Kidney (tissue), 14 donors: ENCODE results near the gene SFI1. TPM values are rescaled to one million over a fixed set of nuclear protein-coding genes. Genes with fewer than 3 reads are reported as not detected.
A peak's percentile ranks its signal among the peaks of the same experiment; 100 is the strongest.

Experiments
- DNase-seq, 5 donors: peaks; one replicate each; pipeline ENCODE4 v3.0.0-alpha.2; 2013 to 2020
- FAIRE-seq: peaks from 2 replicates; lab custom pipeline; 2012; peaks lifted over from hg19 to GRCh38; lab: Jason Lieb, UNC
- H3K27ac ChIP-seq, 2 donors: one replicate each; pipeline ENCODE4 v1.7.0; 2013; ENCODE audit warnings: low read depth in 2 of 2, low read length in 2 of 2, inconsistent platforms in 1 of 2
- H3K27me3 ChIP-seq: one replicate; pipeline ENCODE4 v1.7.1; 2013; ENCODE audit warnings: low read length, inconsistent platforms; ENCODE audit not compliant: control insufficient read depth, insufficient read depth
- H3K36me3 ChIP-seq, 3 donors: one replicate each; pipeline versions ENCODE4 v1.7.0 to v1.7.1; 2013; ENCODE audit warnings: low read length in 3 of 3, control low read depth in 1 of 3, inconsistent platforms in 1 of 3; ENCODE audit not compliant: insufficient read depth in 3 of 3, control insufficient read depth in 2 of 3
- H3K4me1 ChIP-seq, 3 donors: one replicate each; pipeline versions ENCODE4 v1.7.0 to v1.7.1; 2013; ENCODE audit warnings: low read length in 3 of 3, inconsistent platforms in 1 of 3, low read depth in 1 of 3; ENCODE audit not compliant: control insufficient read depth in 2 of 3, insufficient read depth in 2 of 3
- H3K4me3 ChIP-seq, 3 donors: one replicate each; pipeline versions ENCODE4 v1.7.0 to v1.8.1; 2013; ENCODE audit warnings: low read length in 3 of 3, control low read depth in 1 of 3, inconsistent platforms in 1 of 3
- H3K9ac ChIP-seq, 3 donors: one replicate each; pipeline versions ENCODE4 v1.7.0 to v1.7.1; 2013; ENCODE audit warnings: low read length in 3 of 3, control low read depth in 1 of 3, inconsistent platforms in 1 of 3
- H3K9me3 ChIP-seq, 3 donors: one replicate each; pipeline versions ENCODE4 v1.7.0 to v1.7.1; 2013; ENCODE audit warnings: low read length in 3 of 3, control low read depth in 1 of 3, inconsistent platforms in 1 of 3; ENCODE audit not compliant: control insufficient read depth in 2 of 3, insufficient read depth in 1 of 3
- intact Hi-C: fragments of 100-400 bp; cut with DNase I; formaldehyde crosslinking; loops from one replicate; pipeline ENCODE4 v1.11.1; 2022
- polyA plus RNA-seq: library from polyadenylated mRNA; stranded (reverse); fragments of 350-450 nt; fragmentation: Illumina TruSeq; extraction: RNeasy Lipid Tissue Mini Kit (QIAGEN cat#74804); gene quantifications from one replicate; pipeline ENCODE4 v1.2.3, GENCODE V29; 2014; ENCODE audit warnings: low read depth, low replicate concordance; ENCODE audit not compliant: insufficient read depth
- total RNA-seq: library from RNA; stranded (reverse); fragmentation: NEBNext Ultra II Directional; extraction: Animal tissue kit (Norgen Biotek cat#: 25700); gene quantifications from one replicate; pipeline ENCODE4 v1.2.1, GENCODE V29; 2021
- TF ChIP-seq, protein P1 (sequence below): IDR thresholded peaks from 3 replicates; pipeline ENCODE4 v1.5.1; 2012; ENCODE audit warnings: mild to moderate bottlenecking, moderate library complexity, borderline replicate concordance; ENCODE audit not compliant: insufficient read depth; ENCODE audit errors: extremely low read depth
- donor health status: control.
- donor health status: control.
- donor health status: control.
- donor health status: control.
- donor health status: control.
- donor health status: DM: yes; HTN: yes; CAD: no.
- donor health status: Normal renal cell carcinoma (clear cell type).

The SFI1 gene
- total and polyA plus RNA-seq, 2 donors from 2014 or later: 11.4 to 48.2 TPM

GRCh38 chr22:31628362-31628761 lies 132.0 kb downstream of the SFI1 start:
- peaks cover 0 to 52% (median 6%) of the 10 kb centered on the region in 3 donors for H3K4me1 ChIP-seq

DNA sequence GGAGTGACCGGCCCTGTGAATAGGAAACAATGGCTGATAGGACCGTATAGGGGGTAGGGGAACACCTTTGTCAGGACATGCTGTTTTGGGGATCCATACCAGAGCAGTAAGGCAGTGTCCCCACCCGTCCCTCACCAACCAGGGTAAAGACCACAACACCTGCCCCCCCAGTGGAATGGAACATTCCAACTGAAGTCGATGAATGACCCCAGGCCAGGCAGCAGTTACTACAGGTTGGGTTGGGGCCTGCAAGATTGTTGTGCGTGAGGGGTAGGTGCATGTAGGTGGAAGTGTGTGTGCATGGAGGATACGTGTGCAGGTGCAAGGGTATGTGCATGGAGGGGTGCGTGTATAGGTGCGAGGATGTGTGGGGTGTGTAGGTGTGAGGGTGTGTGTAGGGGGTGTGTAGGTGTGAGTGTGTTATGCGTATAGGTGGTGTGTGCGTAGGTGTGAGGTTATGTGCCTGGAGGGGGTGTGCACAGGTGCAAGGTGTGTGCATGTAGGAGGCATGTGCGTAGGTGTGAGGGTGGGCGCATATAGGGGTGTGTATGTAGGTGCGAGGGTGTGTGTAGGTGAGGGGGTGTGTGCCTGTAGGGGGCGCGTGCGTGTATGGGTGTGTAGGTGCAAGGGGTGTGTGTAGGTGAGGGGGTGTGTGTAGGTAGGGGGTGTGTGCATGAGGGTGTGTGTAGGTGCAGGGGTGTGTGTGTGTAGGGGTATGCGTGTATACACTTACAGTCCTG lies 132.8 kb downstream of the SFI1 start:
- H3K9ac ChIP-seq: no peak overlapping the region
- H3K27me3 ChIP-seq: no peaks in the 10 kb centered on the region
- H3K27ac ChIP-seq: peak overlapping the region in 1 of 2 donors; percentile 92
- intact Hi-C loops: no loop called here
- H3K4me1 ChIP-seq: peaks cover 0 to 52% (median 6%) of the 10 kb centered on the region in 3 donors
- TF ChIP-seq, protein P1, sequence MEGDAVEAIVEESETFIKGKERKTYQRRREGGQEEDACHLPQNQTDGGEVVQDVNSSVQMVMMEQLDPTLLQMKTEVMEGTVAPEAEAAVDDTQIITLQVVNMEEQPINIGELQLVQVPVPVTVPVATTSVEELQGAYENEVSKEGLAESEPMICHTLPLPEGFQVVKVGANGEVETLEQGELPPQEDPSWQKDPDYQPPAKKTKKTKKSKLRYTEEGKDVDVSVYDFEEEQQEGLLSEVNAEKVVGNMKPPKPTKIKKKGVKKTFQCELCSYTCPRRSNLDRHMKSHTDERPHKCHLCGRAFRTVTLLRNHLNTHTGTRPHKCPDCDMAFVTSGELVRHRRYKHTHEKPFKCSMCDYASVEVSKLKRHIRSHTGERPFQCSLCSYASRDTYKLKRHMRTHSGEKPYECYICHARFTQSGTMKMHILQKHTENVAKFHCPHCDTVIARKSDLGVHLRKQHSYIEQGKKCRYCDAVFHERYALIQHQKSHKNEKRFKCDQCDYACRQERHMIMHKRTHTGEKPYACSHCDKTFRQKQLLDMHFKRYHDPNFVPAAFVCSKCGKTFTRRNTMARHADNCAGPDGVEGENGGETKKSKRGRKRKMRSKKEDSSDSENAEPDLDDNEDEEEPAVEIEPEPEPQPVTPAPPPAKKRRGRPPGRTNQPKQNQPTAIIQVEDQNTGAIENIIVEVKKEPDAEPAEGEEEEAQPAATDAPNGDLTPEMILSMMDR: no peak
- peak overlapping the region in 1 of 3 donors; percentile 69 for H3K4me3 ChIP-seq
- H3K36me3 ChIP-seq: no peaks in the 10 kb centered on the region
- FAIRE-seq: no peak
- H3K9me3 ChIP-seq: no peaks in the 10 kb centered on the region
- peak in 1 of 5 donors; percentile 53 for DNase-seq

More at GRCh38 chr22:31628362-31628761, 132.0 kb downstream of the SFI1 start:
- no peaks in the 10 kb centered on the region for H3K9me3 ChIP-seq
- intact Hi-C loops: no loop called here
- no peak for DNase-seq
- H3K27me3 ChIP-seq: no peaks in the 10 kb centered on the region
- no peak for FAIRE-seq
- no peak overlapping the region for H3K27ac ChIP-seq
- no peaks in the 10 kb centered on the region for H3K36me3 ChIP-seq
- TF ChIP-seq, protein P1: no peak
- H3K4me3 ChIP-seq: no peak overlapping the region
- H3K9ac ChIP-seq: no peak overlapping the region

- TF ChIP-seq, protein P1: no peak
- FAIRE-seq (no peak), DNase-seq (peak in 1 of 5 donors; percentile 57)
- intact Hi-C loops: no loop called here
- H3K27me3 ChIP-seq: no peaks in the 10 kb centered on the region
- H3K27ac ChIP-seq: peak overlapping the region; percentile 90 to 92
- H3K4me3 ChIP-seq: peak overlapping the region; percentile 33 to 69 (median 67)
- peaks cover 0 to 53% (median 6%) of the 10 kb centered on the region in 3 donors for H3K4me1 ChIP-seq
- no peaks in the 10 kb centered on the region for H3K36me3 ChIP-seq
- peak overlapping the region in 2 of 3 donors; percentile 78 to 84 for H3K9ac ChIP-seq
- H3K9me3 ChIP-seq: no peaks in the 10 kb centered on the region
Observed at GRCh38 chr22:31629741-31630184, 133.4 kb downstream of the SFI1 start.
